HepG2 (cell line): ENCODE measurements around the gene ERBB3. TPM values are rescaled to one million over a fixed set of nuclear protein-coding genes. Genes with fewer than 3 reads are reported as not detected.

Experiments used
- ATF6 ChIP-seq: sonication (generic); formaldehyde crosslinking; conservative IDR thresholded peaks from 2 replicates; pipeline ENCODE4 v1.4.0; 2020; ENCODE audit warnings: missing genetic modification reagents
- EEA1 ChIP-seq: sonication (generic); formaldehyde crosslinking; IDR thresholded peaks from 2 replicates; pipeline ENCODE4 v1.5.1; 2020; ENCODE audit warnings: mild to moderate bottlenecking, missing genetic modification reagents, borderline replicate concordance
- JARID2 ChIP-seq: sonication (generic); formaldehyde crosslinking; IDR thresholded peaks from 2 replicates; pipeline ENCODE4 v1.8.1; 2023; ENCODE audit warnings: missing genetic modification reagents, inconsistent platforms; ENCODE audit not compliant: insufficient replicate concordance
- KDM5A ChIP-seq: fragments of 200-600 bp; sonication (generic); IDR thresholded peaks from 2 replicates; pipeline ENCODE4 v1.7.0; 2018; ENCODE audit warnings: antibody characterized with exemption, mild to moderate bottlenecking, low read length, borderline replicate concordance
- KLF13 ChIP-seq: sonication (generic); formaldehyde crosslinking; IDR thresholded peaks from 2 replicates; pipeline ENCODE4 v1.4.0; 2020; ENCODE audit warnings: mild to moderate bottlenecking, missing genetic modification reagents
- MIXL1 ChIP-seq: IDR thresholded peaks from 2 replicates; pipeline ENCODE4 v1.6.1; 2016
- MLLT10 ChIP-seq: sonication (generic); formaldehyde crosslinking; IDR thresholded peaks from 2 replicates; pipeline ENCODE4 v1.4.0; 2020; ENCODE audit warnings: missing genetic modification reagents
- NR2F2 ChIP-seq: IDR thresholded peaks from 2 replicates; pipeline ENCODE4 v1.6.1; 2012; ENCODE audit warnings: low read depth, inconsistent platforms, borderline replicate concordance
- SNAI1 ChIP-seq: sonication (generic); formaldehyde crosslinking; IDR thresholded peaks from 2 replicates; pipeline ENCODE4 v1.5.0; 2020; ENCODE audit warnings: mild to moderate bottlenecking, missing genetic modification reagents, borderline replicate concordance
- SNAPC4 ChIP-seq: sonication (generic); formaldehyde crosslinking; IDR thresholded peaks from 2 replicates; pipeline ENCODE4 v1.4.0; 2020; ENCODE audit warnings: mild to moderate bottlenecking, missing genetic modification reagents
- ZNF12 ChIP-seq: sonication (generic); formaldehyde crosslinking; IDR thresholded peaks from 2 replicates; pipeline ENCODE4 v1.5.0; 2020; ENCODE audit warnings: missing genetic modification reagents
- ZNF235 ChIP-seq: sonication (generic); formaldehyde crosslinking; IDR thresholded peaks from 2 replicates; pipeline ENCODE4 v1.8.1; 2023; ENCODE audit warnings: mild to moderate bottlenecking, missing genetic modification reagents, borderline replicate concordance
- ZNF329 ChIP-seq: sonication (generic); formaldehyde crosslinking; IDR thresholded peaks from 2 replicates; pipeline ENCODE4 v1.9.0; 2021; ENCODE audit warnings: low read depth, mild to moderate bottlenecking, missing genetic modification reagents
- ZNF777 ChIP-seq: sonication (generic); formaldehyde crosslinking; IDR thresholded peaks from 2 replicates; pipeline ENCODE4 v1.4.0; 2020; ENCODE audit warnings: missing genetic modification reagents
- ZSCAN20 ChIP-seq: sonication (generic); formaldehyde crosslinking; IDR thresholded peaks from 2 replicates; pipeline ENCODE4 v1.4.0; 2020; ENCODE audit warnings: missing genetic modification reagents, mild to moderate bottlenecking, borderline replicate concordance
- polyA plus RNA-seq, 8 experiments: library from polyadenylated mRNA; depleted of rRNA in 3 of 8; stranded (reverse) in 7 of 8; unstranded in 1 of 8; fragments of >200 nt; fragmentation: Illumina TruSeq in 4 of 8; extraction: Trizol in 4 of 8; gene quantifications; 2 replicates each; pipeline versions ENCODE4 v1.2.1 to v1.2.3, GENCODE V29; 2011 to 2016; ENCODE audit warnings: low read depth in 4 of 8, missing spikeins in 1 of 8, mixed read lengths in 1 of 8; ENCODE audit not compliant: insufficient read depth in 1 of 8
- total RNA-seq, 5 experiments: library from RNA; depleted of rRNA; stranded (reverse); fragments of >200 nt; fragmentation: Illumina TruSeq; extraction: Trizol; gene quantifications; 2 replicates each; pipeline ENCODE4 v1.2.3, GENCODE V29; 2016; ENCODE audit warnings: low read depth in 1 of 5
- TF ChIP-seq, protein P1 (sequence below): sonication (generic); formaldehyde crosslinking; IDR thresholded peaks from 2 replicates; pipeline ENCODE4 v1.8.0; 2022; ENCODE audit warnings: missing genetic modification reagents, mild to moderate bottlenecking, inconsistent platforms, borderline replicate concordance
- TF ChIP-seq, protein P2 (sequence below): conservative IDR thresholded peaks from 2 replicates; pipeline ENCODE4 v1.6.1; 2018; ENCODE audit warnings: missing genetic modification reagents
- TF ChIP-seq, protein P3 (sequence below): IDR thresholded peaks from 2 replicates; pipeline ENCODE4 v1.6.1; 2016; ENCODE audit warnings: missing compliant biosample characterization, missing genetic modification reagents, borderline replicate concordance

The ERBB3 gene
- total and polyA plus RNA-seq, 2 of the 13 experiments (the other 11 are each of a cell fraction or from before 2014, with no cell fraction given), result 93.6 to 358 TPM

- TF ChIP-seq ATF6 (CRISPR knock-in tag) (no peak), KDM5A (peak; percentile 18; the same call in 1 of the 2 replicates), MIXL1 (CRISPR knock-in tag) (0 out of 2 replicates have a peak, but pooled peaks have one; percentile 62), SNAPC4 (CRISPR knock-in tag) (peak; percentile 85; the same call in 1 of the 2 replicates), NR2F2 (no peak), MLLT10 (CRISPR knock-in tag) (no peak), EEA1 (CRISPR knock-in tag) (no peak), ZNF777 (CRISPR knock-in tag) (no peak; the same call in none of the 2 replicates), ZNF235 (CRISPR knock-in tag) (no peak), ZNF329 (CRISPR knock-in tag) (peak; percentile 74), ZSCAN20 (CRISPR knock-in tag) (peak; percentile 87; the same call in 1 of the 2 replicates), ZNF12 (no peak; the same call in 1 of the 2 replicates), SNAI1 (CRISPR knock-in tag) (no peak), KLF13 (peak; percentile 76; the same call in 1 of the 2 replicates), JARID2 (CRISPR knock-in tag) (peak; percentile 82)
- TF ChIP-seq, protein P1, sequence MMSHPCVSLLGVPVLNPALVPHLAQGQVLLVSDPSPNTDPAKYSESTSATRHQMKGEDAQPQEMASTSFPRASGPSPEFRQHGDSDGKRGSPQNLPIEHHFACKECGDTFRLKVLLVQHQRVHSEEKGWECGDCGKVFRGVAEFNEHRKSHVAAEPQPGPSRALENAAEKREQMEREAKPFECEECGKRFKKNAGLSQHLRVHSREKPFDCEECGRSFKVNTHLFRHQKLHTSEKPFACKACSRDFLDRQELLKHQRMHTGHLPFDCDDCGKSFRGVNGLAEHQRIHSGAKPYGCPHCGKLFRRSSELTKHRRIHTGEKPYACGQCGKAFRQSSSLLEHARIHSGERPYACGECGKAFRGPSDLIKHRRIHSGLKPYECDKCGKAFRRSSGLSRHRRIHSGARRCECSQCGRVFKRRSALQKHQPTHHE (CRISPR knock-in tag), result peak; percentile 92
- TF ChIP-seq, protein P2, sequence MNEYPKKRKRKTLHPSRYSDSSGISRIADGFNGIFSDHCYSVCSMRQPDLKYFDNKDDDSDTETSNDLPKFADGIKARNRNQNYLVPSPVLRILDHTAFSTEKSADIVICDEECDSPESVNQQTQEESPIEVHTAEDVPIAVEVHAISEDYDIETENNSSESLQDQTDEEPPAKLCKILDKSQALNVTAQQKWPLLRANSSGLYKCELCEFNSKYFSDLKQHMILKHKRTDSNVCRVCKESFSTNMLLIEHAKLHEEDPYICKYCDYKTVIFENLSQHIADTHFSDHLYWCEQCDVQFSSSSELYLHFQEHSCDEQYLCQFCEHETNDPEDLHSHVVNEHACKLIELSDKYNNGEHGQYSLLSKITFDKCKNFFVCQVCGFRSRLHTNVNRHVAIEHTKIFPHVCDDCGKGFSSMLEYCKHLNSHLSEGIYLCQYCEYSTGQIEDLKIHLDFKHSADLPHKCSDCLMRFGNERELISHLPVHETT (CRISPR knock-in tag), result no peak
- TF ChIP-seq, protein P3, sequence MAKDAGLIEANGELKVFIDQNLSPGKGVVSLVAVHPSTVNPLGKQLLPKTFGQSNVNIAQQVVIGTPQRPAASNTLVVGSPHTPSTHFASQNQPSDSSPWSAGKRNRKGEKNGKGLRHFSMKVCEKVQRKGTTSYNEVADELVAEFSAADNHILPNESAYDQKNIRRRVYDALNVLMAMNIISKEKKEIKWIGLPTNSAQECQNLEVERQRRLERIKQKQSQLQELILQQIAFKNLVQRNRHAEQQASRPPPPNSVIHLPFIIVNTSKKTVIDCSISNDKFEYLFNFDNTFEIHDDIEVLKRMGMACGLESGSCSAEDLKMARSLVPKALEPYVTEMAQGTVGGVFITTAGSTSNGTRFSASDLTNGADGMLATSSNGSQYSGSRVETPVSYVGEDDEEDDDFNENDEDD (CRISPR knock-in tag), result peak; percentile 94
These were observed 24.3 kb downstream of the ERBB3 start, which contains the start of gene PA2G4 (continued) for GRCh38 chr12:56104109-56104814.
